Tibial artery (tissue), 4 donors: ENCODE results near the gene FAM3A.

Experiments used
- DNase-seq, 2 donors: peaks; one replicate each; pipeline ENCODE4 v3.0.0-alpha.2; 2019
- H3K27ac ChIP-seq, 2 donors: fragments of 200-600 bp; sonication (generic) in 1 of 2; 1 replicate in 1 of 2; 2 replicates in 1 of 2; pipeline ENCODE4 v1.5.1; 2018 to 2019; ENCODE audit warnings: mild to moderate bottlenecking in 1 of 2
- H3K27me3 ChIP-seq, 2 donors: fragments of 200-600 bp; sonication (generic) in 1 of 2; one replicate each; pipeline versions ENCODE4 v1.5.1 to v1.6.0; 2016 to 2019
- H3K36me3 ChIP-seq, 3 donors: fragments of 200-600 bp; sonication (generic) in 2 of 3; one replicate each; pipeline ENCODE4 v1.5.1; 2016 to 2019; ENCODE audit warnings: mild to moderate bottlenecking in 2 of 3
- H3K4me1 ChIP-seq, 4 donors: fragments of 200-600 bp; sonication (generic) in 2 of 4; 1 replicate in 3 of 4; 2 replicates in 1 of 4; pipeline ENCODE4 v1.5.1; 2016 to 2019
- H3K4me3 ChIP-seq, 2 donors: fragments of 200-600 bp; sonication (generic) in 1 of 2; 1 replicate in 1 of 2; 2 replicates in 1 of 2; pipeline ENCODE4 v1.5.1; 2018 to 2019; ENCODE audit warnings: mild to moderate bottlenecking in 2 of 2
- H3K9me3 ChIP-seq, 3 donors: fragments of 200-600 bp; sonication (generic) in 1 of 3; one replicate each; pipeline ENCODE4 v1.5.1; 2016 to 2019
- intact Hi-C: fragments of 100-400 bp; cut with DNase I; formaldehyde crosslinking; loops from one replicate; pipeline ENCODE4 v1.15.0; 2023; ENCODE audit warnings: low total_unique reads
- TF ChIP-seq, protein P1 (sequence below), 2 experiments: fragments of 200-600 bp in 1 of 2; fragments of 450-650 bp in 1 of 2; IDR thresholded peaks; one replicate each; pipeline ENCODE4 v1.5.1; 2017 to 2019; ENCODE audit warnings: antibody characterized with exemption in 2 of 2, mild to moderate bottlenecking in 1 of 2, moderate library complexity in 1 of 2

The FAM3A gene

GRCh38 chrX:154470434-154470833 is 45.6 kb downstream of the FAM3A start:
- no peaks in the 10 kb centered on the region for H3K4me1 ChIP-seq
- no peak overlapping the region for H3K4me3 ChIP-seq
- H3K36me3 ChIP-seq, result peaks cover 13 to 86% (median 55%) of the 10 kb centered on the region in 3 donors
- no peaks in the 10 kb centered on the region for H3K27me3 ChIP-seq
- H3K9me3 ChIP-seq, result no peaks in the 10 kb centered on the region
- H3K27ac ChIP-seq, result no peak overlapping the region
- intact Hi-C loops, result no loop called here
- DNase-seq, result no peak
- TF ChIP-seq, protein P1, sequence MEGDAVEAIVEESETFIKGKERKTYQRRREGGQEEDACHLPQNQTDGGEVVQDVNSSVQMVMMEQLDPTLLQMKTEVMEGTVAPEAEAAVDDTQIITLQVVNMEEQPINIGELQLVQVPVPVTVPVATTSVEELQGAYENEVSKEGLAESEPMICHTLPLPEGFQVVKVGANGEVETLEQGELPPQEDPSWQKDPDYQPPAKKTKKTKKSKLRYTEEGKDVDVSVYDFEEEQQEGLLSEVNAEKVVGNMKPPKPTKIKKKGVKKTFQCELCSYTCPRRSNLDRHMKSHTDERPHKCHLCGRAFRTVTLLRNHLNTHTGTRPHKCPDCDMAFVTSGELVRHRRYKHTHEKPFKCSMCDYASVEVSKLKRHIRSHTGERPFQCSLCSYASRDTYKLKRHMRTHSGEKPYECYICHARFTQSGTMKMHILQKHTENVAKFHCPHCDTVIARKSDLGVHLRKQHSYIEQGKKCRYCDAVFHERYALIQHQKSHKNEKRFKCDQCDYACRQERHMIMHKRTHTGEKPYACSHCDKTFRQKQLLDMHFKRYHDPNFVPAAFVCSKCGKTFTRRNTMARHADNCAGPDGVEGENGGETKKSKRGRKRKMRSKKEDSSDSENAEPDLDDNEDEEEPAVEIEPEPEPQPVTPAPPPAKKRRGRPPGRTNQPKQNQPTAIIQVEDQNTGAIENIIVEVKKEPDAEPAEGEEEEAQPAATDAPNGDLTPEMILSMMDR (IDR thresholded peaks at IDR 0.05), result no peak

DNA sequence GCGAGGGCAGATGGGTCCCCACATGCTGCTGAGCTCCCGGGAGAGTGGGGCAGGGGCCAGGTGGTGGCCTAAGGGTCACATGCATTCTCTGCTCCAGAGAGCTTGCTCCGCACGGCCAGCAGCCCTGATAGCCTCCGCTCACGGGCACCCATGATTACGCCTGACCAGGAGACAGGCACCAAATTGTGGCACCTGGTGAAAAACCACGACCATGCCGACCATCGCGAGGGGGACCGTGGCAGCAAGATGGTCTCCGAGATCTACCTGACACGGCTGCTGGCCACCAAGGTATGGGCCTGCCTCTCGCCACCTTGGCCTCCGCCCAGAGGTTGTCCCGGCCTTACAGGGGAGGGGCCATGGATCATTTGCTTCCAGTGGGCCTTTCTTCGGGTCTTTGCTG is 46.2 kb downstream of the FAM3A start:
- Histone ChIP-seq H3K9me3 (no peaks in the 10 kb centered on the region), H3K27ac (no peak overlapping the region), H3K4me3 (no peak overlapping the region), H3K4me1 (no peaks in the 10 kb centered on the region), H3K36me3 (peaks cover 14 to 92% (median 58%) of the 10 kb centered on the region in 3 donors), H3K27me3 (no peaks in the 10 kb centered on the region)
- intact Hi-C loops, result no loop called here
- TF ChIP-seq, protein P1 (IDR thresholded peaks at IDR 0.05), result no peak
- no peak for DNase-seq

DNA sequence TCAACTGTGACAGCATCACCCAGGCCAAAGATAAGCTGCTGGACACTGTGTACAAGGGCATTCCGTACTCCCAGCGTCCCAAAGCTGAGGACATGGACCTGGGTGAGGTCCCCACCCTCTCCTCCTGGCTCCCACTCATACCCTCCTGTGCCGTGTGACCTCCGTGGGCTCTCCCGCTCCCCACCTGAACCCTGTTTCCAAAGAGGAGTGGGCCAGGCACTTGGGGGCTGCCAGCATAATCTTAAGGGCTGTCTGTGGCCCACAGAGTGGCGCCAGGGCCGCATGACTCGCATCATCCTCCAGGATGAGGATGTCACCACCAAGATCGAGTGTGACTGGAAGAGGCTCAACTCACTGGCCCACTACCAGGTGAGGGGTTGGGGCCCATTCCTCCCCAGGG is 46.9 kb downstream of the FAM3A start:
- no peaks in the 10 kb centered on the region for H3K27me3 ChIP-seq
- no peak overlapping the region for H3K27ac ChIP-seq
- intact Hi-C loops, result no loop called here
- no peak overlapping the region for H3K4me3 ChIP-seq
- TF ChIP-seq, protein P1 (IDR thresholded peaks at IDR 0.05), result no peak
- no peak for DNase-seq
- no peaks in the 10 kb centered on the region for H3K4me1 ChIP-seq
- no peaks in the 10 kb centered on the region for H3K9me3 ChIP-seq
- H3K36me3 ChIP-seq, result peaks cover 21 to 98% (median 61%) of the 10 kb centered on the region in 3 donors

DNA sequence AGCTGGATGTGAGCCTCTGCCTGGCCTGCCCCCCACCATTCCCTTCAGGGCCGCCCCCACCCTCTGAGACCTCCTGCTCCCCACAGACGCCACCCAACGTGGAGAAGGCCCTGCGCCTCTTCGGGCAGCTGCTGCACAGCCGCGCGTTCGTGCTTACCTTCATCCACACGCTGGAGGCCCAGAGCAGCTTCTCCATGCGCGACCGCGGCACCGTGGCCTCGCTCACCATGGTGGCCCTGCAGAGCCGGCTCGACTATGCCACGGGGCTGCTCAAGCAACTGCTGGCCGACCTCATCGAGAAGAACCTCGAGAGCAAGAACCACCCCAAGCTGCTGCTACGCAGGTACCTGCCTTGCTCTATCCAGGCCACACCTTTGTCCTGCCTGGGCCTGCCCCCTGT is 47.8 kb downstream of the FAM3A start:
- Histone ChIP-seq H3K4me1 (no peaks in the 10 kb centered on the region), H3K9me3 (no peaks in the 10 kb centered on the region), H3K4me3 (no peak overlapping the region), H3K27me3 (no peaks in the 10 kb centered on the region), H3K36me3 (peaks cover 21 to 100% (median 61%) of the 10 kb centered on the region in 3 donors), H3K27ac (no peak overlapping the region)
- intact Hi-C loops, result no loop called here
- TF ChIP-seq, protein P1 (IDR thresholded peaks at IDR 0.05), result no peak
- no peak for DNase-seq

DNA sequence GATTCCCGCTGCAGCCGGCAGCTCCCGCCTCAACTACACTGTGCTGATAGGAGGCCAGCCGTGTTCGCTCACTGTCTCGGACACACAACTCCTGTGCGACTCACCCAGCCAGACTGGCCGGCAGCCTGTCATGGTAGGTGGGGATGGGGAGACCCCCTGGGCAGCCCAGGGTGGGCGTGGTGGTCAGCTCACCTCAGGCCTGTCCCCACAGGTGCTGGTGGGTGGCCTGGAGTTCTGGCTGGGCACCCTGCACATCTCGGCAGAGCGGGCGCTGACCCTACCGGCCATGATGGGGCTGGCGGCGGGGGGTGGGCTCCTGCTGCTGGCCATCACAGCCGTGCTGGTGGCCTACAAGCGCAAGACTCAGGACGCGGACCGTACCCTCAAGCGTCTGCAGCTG is 48.5 kb downstream of the FAM3A start:
- H3K27me3 ChIP-seq, result no peaks in the 10 kb centered on the region
- no peak overlapping the region for H3K4me3 ChIP-seq
- H3K9me3 ChIP-seq, result no peaks in the 10 kb centered on the region
- no peaks in the 10 kb centered on the region for H3K4me1 ChIP-seq
- no peak for DNase-seq
- H3K36me3 ChIP-seq, result peaks cover 21 to 98% (median 57%) of the 10 kb centered on the region in 3 donors
- TF ChIP-seq, protein P1 (IDR thresholded peaks at IDR 0.05), result no peak
- intact Hi-C loops, result no loop called here
- no peak overlapping the region for H3K27ac ChIP-seq

GRCh38 chrX:154466907-154467306 is 49.1 kb downstream of the FAM3A start:
- TF ChIP-seq, protein P1 (IDR thresholded peaks at IDR 0.05), result no peak
- Histone ChIP-seq H3K27ac (no peak overlapping the region), H3K27me3 (no peaks in the 10 kb centered on the region), H3K9me3 (no peaks in the 10 kb centered on the region), H3K4me3 (no peak overlapping the region), H3K36me3 (peaks cover 21 to 98% (median 57%) of the 10 kb centered on the region in 3 donors), H3K4me1 (no peaks in the 10 kb centered on the region)
- intact Hi-C loops, result no loop called here
- no peak for DNase-seq
